ENCODE measurements around the gene ARHGAP10.
A peak's percentile ranks its signal among the peaks of the same experiment; 100 is the strongest.
"Not testable (repeated sequence)": the region's sequence is repeated elsewhere in the genome, so short reads cannot be mapped to it uniquely, and the experiment has no call there.

ARHGAP10 gene

GRCh38 chr4:147885216-147885615, 153.3 kb downstream of the ARHGAP10 start:
- H3K4me1 ChIP-seq (ENCODE audit: control insufficient read depth, insufficient read depth, low read depth, low read length); H2BK5ac ChIP-seq (ENCODE audit: low read depth, low read length, poor library complexity, severe bottlenecking); H3K9ac ChIP-seq (ENCODE audit: low read length); H3K23ac ChIP-seq (ENCODE audit: low read length in 2 of 2); H3K4ac ChIP-seq (ENCODE audit: low read depth in 1 of 2, low read length in 2 of 2); H2BK12ac ChIP-seq (ENCODE audit: low read length in 2 of 2); H3K18ac ChIP-seq (ENCODE audit: low read depth in 1 of 2, low read length in 2 of 2); H3K4me2 ChIP-seq (ENCODE audit: low read length, poor library complexity, severe bottlenecking); H3K27me3 ChIP-seq (ENCODE audit: control insufficient read depth in 1 of 2, insufficient read depth in 1 of 2, low read length in 2 of 2); H3K27ac ChIP-seq (ENCODE audit: low read length, poor library complexity, severe bottlenecking); H4K8ac ChIP-seq (ENCODE audit: low read length); DNase-seq; H2AK5ac ChIP-seq (ENCODE audit: low read length, severe bottlenecking); H2AFZ ChIP-seq (ENCODE audit: low read depth, low read length); H3K79me1 ChIP-seq (replicated peaks; ENCODE audit: low read length, poor library complexity, severe bottlenecking); H3K9me3 ChIP-seq (ENCODE audit: control insufficient read depth, low read length); H4K91ac ChIP-seq (ENCODE audit: low read length); H2BK15ac ChIP-seq (ENCODE audit: low read depth, poor library complexity, severe bottlenecking); H3K4me3 ChIP-seq (ENCODE audit: insufficient read depth in 1 of 2, low read depth in 1 of 2, low read length in 2 of 2); H2BK120ac ChIP-seq (ENCODE audit: low read depth, low read length); H3K14ac ChIP-seq (ENCODE audit: low read length in 2 of 2): not testable (repeated sequence)
- H3K36me3 ChIP-seq (ENCODE audit: control insufficient read depth in 1 of 2, insufficient read depth in 2 of 2, low read depth in 1 of 2, low read length in 2 of 2) = peaks cover 7 to 85% of the 10 kb centered on the region in 2 experiments
- 100% methylated on average over 1 of the region's 1 CpG for WGBS

- Histone ChIP-seq H2BK12ac (ENCODE audit: low read length in 2 of 2) (no peak overlapping the region), H2AK5ac (ENCODE audit: low read length, severe bottlenecking) (no peak overlapping the region), H3K23ac (ENCODE audit: low read length in 2 of 2) (no peak overlapping the region), H3K14ac (ENCODE audit: low read length in 2 of 2) (no peak overlapping the region), H3K36me3 (ENCODE audit: control insufficient read depth in 1 of 2, insufficient read depth in 2 of 2, low read depth in 1 of 2, low read length in 2 of 2) (peaks cover 3 to 61% of the 10 kb centered on the region in 2 experiments), H2BK5ac (ENCODE audit: low read depth, low read length, poor library complexity, severe bottlenecking) (no peak overlapping the region), H3K79me1 (replicated peaks; ENCODE audit: low read length, poor library complexity, severe bottlenecking) (peaks cover 9% of the 10 kb centered on the region), H3K27ac (ENCODE audit: low read length, poor library complexity, severe bottlenecking) (no peak overlapping the region), H2BK15ac (ENCODE audit: low read depth, poor library complexity, severe bottlenecking) (no peak overlapping the region), H3K4me1 (ENCODE audit: control insufficient read depth, insufficient read depth, low read depth, low read length) (no peaks in the 10 kb centered on the region), H3K18ac (ENCODE audit: low read depth in 1 of 2, low read length in 2 of 2) (no peak overlapping the region), H4K91ac (ENCODE audit: low read length) (no peak overlapping the region), H3K9ac (ENCODE audit: low read length) (no peak overlapping the region), H3K27me3 (ENCODE audit: control insufficient read depth in 1 of 2, insufficient read depth in 1 of 2, low read length in 2 of 2) (no peaks in the 10 kb centered on the region), H3K9me3 (ENCODE audit: control insufficient read depth, low read length) (peaks cover 11% of the 10 kb centered on the region), H3K4me2 (ENCODE audit: low read length, poor library complexity, severe bottlenecking) (no peak overlapping the region), H3K4me3 (ENCODE audit: insufficient read depth in 1 of 2, low read depth in 1 of 2, low read length in 2 of 2) (no peak overlapping the region), H4K8ac (ENCODE audit: low read length) (no peak overlapping the region), H2AFZ (ENCODE audit: low read depth, low read length) (no peak overlapping the region), H3K4ac (ENCODE audit: low read depth in 1 of 2, low read length in 2 of 2) (no peak overlapping the region), H2BK120ac (ENCODE audit: low read depth, low read length) (no peak overlapping the region)
- WGBS = over 99% methylated on average over 4 of the region's 6 CpGs
- DNase-seq = no peak
These were observed 159.7 kb downstream of the ARHGAP10 start for GRCh38 chr4:147891476-147892115.

GRCh38 chr4:147899512-147899911, 167.6 kb downstream of the ARHGAP10 start:
- Histone ChIP-seq H3K27ac (ENCODE audit: low read length, poor library complexity, severe bottlenecking) (no peak overlapping the region), H2AFZ (ENCODE audit: low read depth, low read length) (no peak overlapping the region), H2BK5ac (ENCODE audit: low read depth, low read length, poor library complexity, severe bottlenecking) (no peak overlapping the region), H3K36me3 (ENCODE audit: control insufficient read depth in 1 of 2, insufficient read depth in 2 of 2, low read depth in 1 of 2, low read length in 2 of 2) (peaks cover 3 to 18% of the 10 kb centered on the region in 2 experiments), H3K23ac (ENCODE audit: low read length in 2 of 2) (no peak overlapping the region), H3K27me3 (ENCODE audit: control insufficient read depth in 1 of 2, insufficient read depth in 1 of 2, low read length in 2 of 2) (no peaks in the 10 kb centered on the region), H4K91ac (ENCODE audit: low read length) (no peak overlapping the region), H3K9me3 (ENCODE audit: control insufficient read depth, low read length) (peaks cover 9% of the 10 kb centered on the region), H3K79me1 (replicated peaks; ENCODE audit: low read length, poor library complexity, severe bottlenecking) (peaks cover 17% of the 10 kb centered on the region), H3K9ac (ENCODE audit: low read length) (no peak overlapping the region), H2BK15ac (ENCODE audit: low read depth, poor library complexity, severe bottlenecking) (no peak overlapping the region), H3K14ac (ENCODE audit: low read length in 2 of 2) (no peak overlapping the region), H3K4ac (ENCODE audit: low read depth in 1 of 2, low read length in 2 of 2) (no peak overlapping the region), H2BK12ac (ENCODE audit: low read length in 2 of 2) (no peak overlapping the region), H4K8ac (ENCODE audit: low read length) (no peak overlapping the region), H2BK120ac (ENCODE audit: low read depth, low read length) (no peak overlapping the region), H3K4me2 (ENCODE audit: low read length, poor library complexity, severe bottlenecking) (no peak overlapping the region), H3K4me1 (ENCODE audit: control insufficient read depth, insufficient read depth, low read depth, low read length) (no peaks in the 10 kb centered on the region), H3K4me3 (ENCODE audit: insufficient read depth in 1 of 2, low read depth in 1 of 2, low read length in 2 of 2) (no peak overlapping the region), H2AK5ac (ENCODE audit: low read length, severe bottlenecking) (no peak overlapping the region), H3K18ac (ENCODE audit: low read depth in 1 of 2, low read length in 2 of 2) (no peak overlapping the region)
- DNase-seq = peak; percentile 41
- WGBS = no CpG with 5 or more reads among the region's 2 CpGs

- no peak overlapping the region for H4K8ac ChIP-seq (ENCODE audit: low read length)
- H4K91ac ChIP-seq (ENCODE audit: low read length) = no peak overlapping the region
- no CpG with 5 or more reads among the region's 2 CpGs for WGBS
- no peak overlapping the region for H2AFZ ChIP-seq (ENCODE audit: low read depth, low read length)
- no peak overlapping the region for H2BK5ac ChIP-seq (ENCODE audit: low read depth, low read length, poor library complexity, severe bottlenecking)
- peaks cover 3 to 22% of the 10 kb centered on the region in 2 experiments for H3K36me3 ChIP-seq (ENCODE audit: control insufficient read depth in 1 of 2, insufficient read depth in 2 of 2, low read depth in 1 of 2, low read length in 2 of 2)
- no peak overlapping the region for H3K4me3 ChIP-seq (ENCODE audit: insufficient read depth in 1 of 2, low read depth in 1 of 2, low read length in 2 of 2)
- no peak overlapping the region for H3K9ac ChIP-seq (ENCODE audit: low read length)
- H3K14ac ChIP-seq (ENCODE audit: low read length in 2 of 2) = no peak overlapping the region
- H3K18ac ChIP-seq (ENCODE audit: low read depth in 1 of 2, low read length in 2 of 2) = no peak overlapping the region
- H3K23ac ChIP-seq (ENCODE audit: low read length in 2 of 2) = no peak overlapping the region
- no peak overlapping the region for H2AK5ac ChIP-seq (ENCODE audit: low read length, severe bottlenecking)
- no peak overlapping the region for H3K27ac ChIP-seq (ENCODE audit: low read length, poor library complexity, severe bottlenecking)
- H2BK15ac ChIP-seq (ENCODE audit: low read depth, poor library complexity, severe bottlenecking) = no peak overlapping the region
- H3K9me3 ChIP-seq (ENCODE audit: control insufficient read depth, low read length) = peaks cover 9% of the 10 kb centered on the region
- H3K4me1 ChIP-seq (ENCODE audit: control insufficient read depth, insufficient read depth, low read depth, low read length) = no peaks in the 10 kb centered on the region
- no peaks in the 10 kb centered on the region for H3K27me3 ChIP-seq (ENCODE audit: control insufficient read depth in 1 of 2, insufficient read depth in 1 of 2, low read length in 2 of 2)
- no peak overlapping the region for H2BK120ac ChIP-seq (ENCODE audit: low read depth, low read length)
- H2BK12ac ChIP-seq (ENCODE audit: low read length in 2 of 2) = no peak overlapping the region
- H3K4me2 ChIP-seq (ENCODE audit: low read length, poor library complexity, severe bottlenecking) = no peak overlapping the region
- no peak overlapping the region for H3K4ac ChIP-seq (ENCODE audit: low read depth in 1 of 2, low read length in 2 of 2)
- peak; percentile 31 for DNase-seq
- peaks cover 15% of the 10 kb centered on the region for H3K79me1 ChIP-seq (replicated peaks; ENCODE audit: low read length, poor library complexity, severe bottlenecking)
These were observed 169.5 kb downstream of the ARHGAP10 start for GRCh38 chr4:147901388-147901787.

Measured in mesenchymal stem cell (in vitro differentiated cells and primary cell).